HG03095 (cell line): ENCODE measurements around the gene DMRT3.

Experiments
- ATAC-seq: cut with Tn5 transposase; IDR thresholded peaks from one replicate; pipeline ENCODE4 v1.9.1; 2021; ENCODE audit warnings: moderate library complexity; ENCODE audit not compliant: unreplicated experiment

DMRT3 gene, protein sequence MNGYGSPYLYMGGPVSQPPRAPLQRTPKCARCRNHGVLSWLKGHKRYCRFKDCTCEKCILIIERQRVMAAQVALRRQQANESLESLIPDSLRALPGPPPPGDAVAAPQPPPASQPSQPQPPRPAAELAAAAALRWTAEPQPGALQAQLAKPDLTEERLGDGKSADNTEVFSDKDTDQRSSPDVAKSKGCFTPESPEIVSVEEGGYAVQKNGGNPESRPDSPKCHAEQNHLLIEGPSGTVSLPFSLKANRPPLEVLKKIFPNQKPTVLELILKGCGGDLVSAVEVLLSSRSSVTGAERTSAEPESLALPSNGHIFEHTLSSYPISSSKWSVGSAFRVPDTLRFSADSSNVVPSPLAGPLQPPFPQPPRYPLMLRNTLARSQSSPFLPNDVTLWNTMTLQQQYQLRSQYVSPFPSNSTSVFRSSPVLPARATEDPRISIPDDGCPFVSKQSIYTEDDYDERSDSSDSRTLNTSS

DNA sequence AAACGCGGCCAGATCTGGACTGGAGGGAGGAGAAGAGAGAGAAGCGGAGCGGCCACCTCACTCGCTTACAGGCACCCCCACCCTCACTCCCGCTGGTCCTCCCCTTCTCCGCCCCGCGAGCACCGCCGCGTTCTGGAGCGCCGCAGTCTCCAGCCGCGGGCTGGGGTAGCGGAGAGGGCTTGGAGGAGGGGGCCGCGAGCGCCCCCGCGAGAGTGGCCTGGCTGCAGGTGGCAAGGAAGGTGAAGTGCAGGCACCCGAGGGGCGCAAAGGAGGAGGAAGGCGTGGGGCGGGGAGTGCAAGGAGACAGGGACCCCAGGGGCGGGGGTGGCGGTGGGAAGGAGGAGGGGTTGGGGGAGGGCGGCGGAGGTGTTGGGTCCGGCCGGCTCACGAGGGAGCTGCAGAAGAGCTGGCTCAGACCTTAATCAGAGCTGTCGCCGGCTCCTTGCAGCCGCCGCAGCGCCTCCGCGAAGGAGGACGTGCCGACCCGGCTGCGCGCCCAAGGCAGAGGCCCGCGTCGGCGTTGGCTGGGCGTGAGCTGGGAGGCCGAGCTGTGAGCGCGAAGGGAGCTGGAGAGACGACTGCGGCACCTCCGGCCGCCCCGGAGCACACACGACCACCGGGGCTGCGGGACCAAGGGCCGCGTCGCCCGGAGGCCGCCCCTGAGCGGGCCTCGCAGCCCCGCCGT lies at the start of gene DMRT3:
DMRT3 (plus strand) TSS at position 398 of the 685 bp plus-strand sequence. CDS start 347 bp downstream, outside the sequence.
- no peak for ATAC-seq

DNA sequence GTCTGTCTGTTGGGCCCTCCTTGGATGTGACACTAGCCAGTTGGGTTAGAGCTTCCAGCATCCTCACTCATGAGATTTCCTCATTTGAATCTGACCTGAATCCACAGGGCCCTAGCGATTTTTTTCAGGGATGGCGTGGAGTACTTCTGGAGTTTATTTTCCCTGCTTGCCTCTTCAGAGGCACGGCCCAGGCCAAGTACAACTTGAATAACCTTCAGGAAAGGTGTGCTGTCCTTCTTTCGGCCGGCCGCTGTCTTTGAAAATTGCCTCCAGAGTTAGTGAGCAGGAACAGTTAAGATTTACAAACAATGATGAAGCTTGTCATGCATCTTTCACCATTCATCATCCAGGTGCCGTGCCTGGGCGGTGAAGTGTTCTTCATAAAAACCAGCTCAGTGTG lies 49.5 kb upstream of the DMRT3 start:
- no peak for ATAC-seq

DNA sequence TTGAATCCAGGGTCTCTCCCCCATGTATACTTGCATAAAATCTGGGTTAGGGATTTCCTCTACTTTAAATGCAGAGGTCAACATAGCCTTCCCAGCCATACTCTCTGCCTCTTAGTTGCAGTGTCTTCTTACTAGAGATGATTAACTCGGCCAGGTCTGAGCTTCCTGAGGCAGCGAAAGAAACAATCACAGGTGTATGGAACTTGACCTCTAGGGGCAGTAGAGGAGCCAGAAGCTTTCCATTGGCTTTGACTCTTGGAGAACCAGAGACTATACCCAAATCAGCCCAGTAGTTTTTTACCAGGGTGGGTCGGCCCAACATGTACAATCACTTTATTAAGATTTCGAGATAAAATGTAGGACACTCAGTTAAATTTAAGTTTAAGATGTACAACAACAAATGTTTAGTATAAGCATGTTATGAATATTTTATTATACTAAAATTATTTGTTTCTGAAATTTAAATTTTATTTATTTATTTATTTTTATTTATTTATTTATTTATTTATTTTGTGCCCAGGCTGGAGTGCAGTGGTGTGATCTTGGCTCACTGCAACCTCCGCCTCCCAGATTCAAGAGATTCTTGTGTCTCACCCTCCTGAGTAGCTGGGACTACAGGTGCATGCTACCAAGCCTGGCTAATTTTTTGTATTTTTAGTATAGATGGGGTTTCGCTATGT lies 48.0 kb upstream of the DMRT3 start:
- no peak for ATAC-seq

DNA sequence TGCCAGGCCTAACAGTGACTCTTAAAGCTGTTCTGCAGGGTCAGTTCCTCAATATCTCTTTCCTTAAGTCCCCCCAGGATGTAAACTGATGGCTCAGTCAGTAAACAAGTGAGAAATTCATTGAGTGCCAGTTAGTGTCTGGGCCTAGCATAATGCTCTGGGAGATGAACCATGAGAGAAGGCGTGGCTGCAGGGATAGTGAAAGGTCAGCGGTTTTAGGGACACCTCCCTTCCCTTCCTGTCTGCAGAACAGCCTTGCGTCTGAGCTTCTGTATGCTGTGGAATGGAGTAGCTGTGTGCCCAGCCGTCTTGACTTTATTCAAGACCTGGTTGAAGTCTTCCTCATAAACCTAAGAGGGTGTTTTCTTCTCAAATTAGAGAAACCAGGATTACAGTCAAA lies 46.7 kb upstream of the DMRT3 start:
- ATAC-seq = no peak

DNA sequence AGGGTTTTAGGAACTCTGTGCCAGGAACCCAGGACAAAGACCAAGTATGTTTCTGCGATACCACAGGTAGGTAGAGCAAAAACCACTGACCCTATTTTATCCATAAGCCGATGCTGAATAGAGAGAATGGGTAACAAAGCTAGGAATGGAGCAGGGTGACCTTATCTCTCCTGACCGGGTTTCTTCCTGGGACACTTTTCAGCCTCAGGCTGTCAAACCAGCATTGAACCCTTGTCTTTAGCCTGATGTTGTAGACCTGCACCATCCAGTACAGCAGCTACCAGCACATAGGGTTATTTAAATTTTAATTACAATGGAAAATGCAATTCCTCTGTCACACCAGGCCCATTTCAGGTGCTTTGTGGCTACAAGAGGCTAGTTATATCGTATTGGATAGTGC lies 43.1 kb upstream of the DMRT3 start:
- ATAC-seq = no peak

DNA sequence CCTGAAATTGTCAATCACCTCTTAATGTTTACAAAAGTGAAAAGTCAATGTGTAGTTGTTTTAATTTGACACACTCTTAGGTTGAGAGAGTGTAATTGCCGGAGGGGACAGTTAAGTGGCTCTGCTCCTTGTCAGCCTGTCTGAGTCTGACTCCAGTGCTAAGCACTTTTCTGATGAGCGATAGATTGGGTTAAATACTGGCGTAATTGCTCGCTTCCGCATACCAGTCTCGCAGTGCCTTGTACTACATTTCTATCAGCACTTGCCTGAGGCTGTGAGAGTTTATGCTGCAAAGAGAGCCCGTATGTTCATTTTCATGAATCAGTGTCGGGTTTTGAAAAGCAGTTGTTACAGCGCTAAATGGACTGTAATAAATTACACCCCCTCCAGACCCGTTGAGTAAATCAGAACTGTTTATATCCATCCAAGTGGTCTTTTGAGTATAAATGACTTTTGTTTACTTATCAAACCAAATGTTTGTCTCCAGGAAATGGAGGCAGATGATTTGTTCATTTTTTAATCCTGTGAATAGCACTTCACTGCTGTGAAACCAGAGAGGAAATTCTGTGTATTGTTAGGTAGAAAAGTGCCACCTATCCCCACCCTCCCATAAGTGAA lies 41.0 kb upstream of the DMRT3 start:
- no peak for ATAC-seq

DNA sequence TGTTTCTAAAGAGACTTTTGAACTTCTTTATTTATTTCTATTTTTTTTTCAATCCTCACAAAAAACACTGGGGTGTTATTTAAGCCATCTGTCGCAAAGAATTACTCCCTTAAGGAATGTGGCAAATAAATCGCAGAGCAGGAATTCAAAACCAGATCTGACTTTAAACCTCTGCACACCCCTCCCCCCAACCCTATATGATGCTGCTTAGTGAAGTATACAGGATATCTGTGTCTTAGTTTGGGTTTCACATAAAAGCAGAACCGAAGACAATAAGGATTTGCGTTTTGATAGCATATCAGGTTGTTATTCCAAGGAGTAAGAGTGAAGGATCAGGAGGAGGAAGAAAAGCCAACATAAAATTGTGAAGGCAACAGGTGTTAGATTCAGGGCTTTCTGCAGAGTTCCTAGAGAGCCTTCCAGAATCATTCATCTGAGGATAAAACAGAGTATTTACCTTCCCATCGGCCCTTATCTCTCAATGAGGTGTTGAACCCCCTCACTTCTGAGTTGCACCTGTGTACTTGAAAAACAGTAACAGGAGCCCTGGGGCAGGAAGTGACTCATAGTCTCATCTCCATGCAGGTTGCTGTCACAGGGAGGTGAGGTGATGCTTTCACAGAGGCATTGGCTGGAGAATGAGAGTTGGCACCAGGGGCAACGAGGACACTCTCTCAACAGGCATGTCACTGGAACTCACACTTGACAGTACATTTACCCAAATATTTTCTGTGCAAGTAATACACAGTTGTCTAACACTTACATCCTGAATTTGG lies 33.5 kb upstream of the DMRT3 start:
- ATAC-seq = no peak

DNA sequence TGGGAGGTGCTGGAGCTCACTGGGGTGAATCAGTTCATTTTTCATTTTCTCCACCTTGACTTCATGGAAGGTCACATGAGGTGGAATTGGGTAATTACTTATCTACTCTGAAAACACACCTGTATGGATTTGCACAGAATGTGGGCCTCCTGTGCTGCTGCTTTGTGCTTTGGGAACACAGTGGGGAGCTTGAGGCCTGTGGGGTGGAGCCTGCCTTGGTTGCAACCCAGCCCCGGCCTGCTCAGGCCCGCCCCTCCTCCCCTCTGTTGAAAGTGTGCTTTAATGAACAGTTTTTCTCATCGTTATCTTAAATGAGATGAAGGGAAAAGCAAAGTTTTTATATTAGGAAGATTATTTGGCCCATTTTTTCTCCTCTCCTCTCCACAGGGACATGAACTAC lies 28.5 kb upstream of the DMRT3 start:
- no peak for ATAC-seq

DNA sequence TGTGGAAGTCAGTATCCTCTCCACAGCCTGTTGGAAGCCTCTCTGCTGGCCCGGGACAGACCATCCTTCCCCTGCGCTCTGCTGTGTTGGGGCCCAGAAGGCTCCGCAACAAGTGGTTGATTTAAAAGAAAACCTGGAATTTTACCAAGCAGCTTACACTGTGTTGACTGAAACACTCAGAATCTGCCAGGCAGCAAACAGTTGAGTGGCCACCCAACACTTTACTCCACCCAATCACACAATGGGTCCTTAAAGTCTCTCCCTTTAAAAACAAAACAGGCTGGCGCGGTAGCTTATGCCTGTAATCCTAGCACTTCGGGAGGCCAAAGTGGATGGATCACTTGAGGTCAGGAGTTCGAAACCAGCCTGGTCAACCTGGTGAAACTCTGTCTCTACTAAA lies 28.0 kb upstream of the DMRT3 start:
- no peak for ATAC-seq

DNA sequence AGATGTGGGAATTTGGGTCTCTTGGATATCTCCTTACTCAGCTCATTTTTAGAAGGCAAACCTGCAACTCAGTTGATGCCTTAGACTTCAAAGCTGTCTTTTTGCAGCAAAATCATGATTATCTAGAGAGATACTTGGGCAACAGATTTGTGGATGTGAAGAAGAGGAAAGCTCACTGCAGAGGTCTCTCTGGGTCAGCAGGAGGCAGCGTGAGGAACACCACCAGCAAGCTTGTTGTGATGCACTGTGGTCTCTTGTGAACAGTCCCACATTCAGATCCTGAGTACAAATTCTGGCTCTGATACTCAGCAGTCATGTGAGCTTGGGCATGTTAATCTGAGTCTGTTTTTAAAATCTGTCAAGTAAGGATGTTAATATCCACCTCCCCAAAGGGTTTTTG lies 26.3 kb upstream of the DMRT3 start:
- ATAC-seq = no peak

DNA sequence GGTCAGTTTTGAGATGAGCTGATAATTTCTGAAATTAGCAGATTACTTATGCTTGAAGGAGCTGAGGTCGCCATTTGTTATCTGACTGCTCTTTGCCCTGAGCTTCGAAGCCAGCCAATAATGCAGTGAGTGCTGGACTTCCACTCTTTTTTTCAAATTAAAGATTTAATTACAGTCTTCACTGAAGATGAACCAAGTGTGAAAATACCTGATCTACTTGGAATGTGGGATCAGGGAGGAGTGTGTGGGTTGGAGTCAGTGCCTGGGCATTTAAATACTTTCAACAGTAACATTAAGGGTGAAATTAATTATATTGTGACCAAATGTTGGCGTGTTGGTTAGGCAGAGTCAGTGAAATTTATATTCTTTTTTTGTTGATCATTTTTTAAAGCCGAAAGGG lies 23.9 kb upstream of the DMRT3 start:
- no peak for ATAC-seq

DNA sequence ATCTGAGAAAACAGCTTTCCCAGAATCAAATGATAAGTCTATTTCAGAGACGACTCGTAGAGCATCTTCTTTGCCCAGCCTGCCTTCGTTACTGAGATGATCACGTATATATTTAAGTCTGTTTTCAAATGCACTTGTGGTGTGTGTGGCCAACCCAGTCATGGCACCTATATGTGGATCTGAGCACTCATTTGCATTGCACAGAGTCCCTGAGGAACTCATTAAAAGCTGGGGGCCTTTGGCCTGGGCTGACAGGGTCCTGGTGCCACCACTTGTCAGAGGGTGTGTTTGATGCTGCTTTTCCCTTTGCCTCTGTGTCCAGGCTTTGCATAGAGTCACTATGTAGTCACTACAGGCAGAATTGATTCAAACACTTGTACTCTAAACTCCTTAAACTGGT lies 17.4 kb upstream of the DMRT3 start:
- ATAC-seq = no peak

DNA sequence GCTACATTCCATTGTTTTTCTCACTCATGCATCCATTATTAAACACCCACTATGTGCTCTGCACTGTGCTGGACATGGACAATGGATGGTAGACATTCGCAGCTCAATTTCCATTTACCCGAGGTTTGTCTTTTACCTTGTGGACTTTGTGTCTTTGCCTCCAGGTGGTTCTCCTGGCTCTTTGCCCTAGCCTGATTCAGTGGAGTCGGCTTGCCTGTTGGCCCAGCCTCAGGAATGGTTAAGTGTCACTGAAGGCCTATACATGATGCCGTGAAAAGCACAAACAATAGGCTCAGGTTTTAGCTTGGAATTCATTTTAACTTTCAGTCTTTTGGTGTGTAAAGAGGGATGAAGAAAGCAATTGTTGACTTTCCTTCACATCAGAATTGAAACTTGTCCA lies 16.5 kb upstream of the DMRT3 start:
- ATAC-seq = no peak

DNA sequence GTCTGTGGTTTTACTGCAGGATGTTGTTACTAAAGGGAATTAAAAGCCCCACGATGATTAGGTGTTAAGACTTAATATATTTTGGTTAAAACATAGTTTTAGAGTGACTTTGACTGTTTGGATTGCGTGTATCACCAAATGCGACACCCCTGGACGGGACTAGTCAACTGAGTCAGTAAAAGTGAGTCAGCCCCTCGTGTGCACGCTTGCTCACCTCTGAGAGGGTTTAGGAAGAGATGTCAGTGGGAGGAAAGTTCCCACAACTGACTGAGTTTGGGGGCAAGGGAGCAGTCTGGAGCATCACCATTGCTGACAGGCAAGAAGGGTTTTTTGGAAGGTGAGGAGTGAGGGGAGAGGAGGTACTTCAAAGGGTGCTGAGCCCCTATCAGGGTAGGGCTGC lies 14.4 kb upstream of the DMRT3 start:
- no peak for ATAC-seq

DNA sequence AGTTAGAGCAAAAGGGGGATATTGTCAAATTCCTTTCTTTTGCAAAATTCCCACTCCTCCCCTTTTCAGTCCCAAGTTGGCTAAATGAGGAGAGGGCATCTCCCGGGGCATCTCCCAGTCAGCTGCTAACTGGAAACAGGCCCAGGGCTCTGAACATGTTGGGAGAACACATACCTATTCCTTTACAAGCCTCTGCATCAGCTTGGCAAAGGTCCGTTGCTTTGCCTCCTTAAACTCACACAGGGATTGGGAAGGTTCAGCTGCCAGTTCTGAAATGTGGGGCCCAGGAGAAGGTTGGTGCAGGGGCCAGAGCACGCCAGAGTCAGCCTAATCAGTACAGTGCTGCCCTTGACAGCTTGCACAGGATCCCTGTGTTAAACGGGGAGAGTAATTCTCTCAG lies 11.0 kb upstream of the DMRT3 start:
- ATAC-seq = no peak

DNA sequence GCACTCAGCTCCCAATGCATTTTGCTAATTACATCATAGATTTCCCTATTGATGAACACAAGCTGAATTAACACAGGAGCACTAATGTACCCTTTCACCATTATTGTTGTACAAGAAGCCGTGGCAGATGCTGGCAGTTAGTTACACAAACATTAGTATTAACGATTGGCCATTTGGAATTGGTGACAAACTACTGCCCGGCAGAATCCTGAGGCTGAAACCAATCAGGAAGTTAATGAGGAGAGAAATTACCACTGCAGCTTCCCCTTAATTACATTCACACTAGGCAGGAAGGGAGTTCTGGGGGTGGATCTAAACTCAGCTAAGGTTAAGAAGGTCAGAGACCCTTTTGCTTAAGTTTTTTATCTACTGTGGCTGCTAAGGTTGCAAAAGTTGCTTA lies 9.6 kb upstream of the DMRT3 start:
- no peak for ATAC-seq

DNA sequence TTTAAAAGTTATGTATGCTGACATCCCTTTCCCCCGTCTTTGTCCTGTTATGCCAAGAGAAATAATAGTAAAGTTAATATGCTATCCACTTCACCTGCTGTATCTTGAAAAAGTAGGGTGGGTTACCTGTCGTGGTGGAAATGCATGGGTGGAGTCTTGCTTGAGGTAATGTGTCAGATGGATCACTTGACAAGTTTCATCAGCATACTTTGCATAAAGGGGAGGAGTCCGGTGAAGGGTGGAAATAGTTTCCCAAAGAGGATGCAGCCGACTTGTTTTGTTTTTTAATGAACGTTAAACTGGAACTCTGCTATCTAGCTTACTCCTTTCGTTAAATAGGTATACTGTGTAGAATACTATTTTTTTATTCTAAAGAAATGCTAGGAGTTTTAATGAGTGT lies 9.0 kb upstream of the DMRT3 start:
- ATAC-seq = no peak

DNA sequence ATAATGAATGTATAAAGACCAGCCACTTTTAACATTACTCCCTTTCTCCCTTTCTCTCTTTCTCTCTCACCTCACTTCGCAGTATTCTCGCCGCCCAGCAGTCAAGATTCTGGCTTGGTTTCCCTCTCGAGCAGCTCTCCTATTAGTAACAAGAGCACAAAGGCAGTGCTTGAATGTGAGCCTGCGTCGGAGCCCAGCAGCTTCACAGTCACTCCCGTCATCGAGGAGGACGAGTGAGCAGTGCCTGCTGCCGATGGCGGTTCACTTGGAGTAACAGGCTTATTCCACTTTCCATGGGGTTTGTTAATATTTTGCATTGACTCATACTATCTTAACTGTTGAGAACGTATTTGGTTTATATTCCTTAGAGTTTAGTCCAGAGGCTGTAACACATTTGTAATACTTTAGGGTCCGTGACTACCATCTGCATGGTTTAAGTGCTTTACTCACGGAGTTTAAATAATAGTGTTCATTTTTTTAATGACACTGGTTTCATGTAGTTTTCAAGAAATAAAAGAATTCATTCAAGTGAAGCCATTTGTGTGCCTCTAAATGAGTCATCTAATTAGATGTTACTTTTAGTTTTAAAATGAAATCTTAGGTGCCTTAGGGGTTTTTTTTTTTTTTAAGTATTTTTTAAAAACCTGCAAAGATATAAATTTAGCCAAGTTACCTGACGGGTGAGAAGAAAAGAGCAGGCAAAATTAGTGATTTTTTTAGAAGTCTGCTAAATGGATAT lies 8.4 kb upstream of the DMRT3 start:
- ATAC-seq = no peak

DNA sequence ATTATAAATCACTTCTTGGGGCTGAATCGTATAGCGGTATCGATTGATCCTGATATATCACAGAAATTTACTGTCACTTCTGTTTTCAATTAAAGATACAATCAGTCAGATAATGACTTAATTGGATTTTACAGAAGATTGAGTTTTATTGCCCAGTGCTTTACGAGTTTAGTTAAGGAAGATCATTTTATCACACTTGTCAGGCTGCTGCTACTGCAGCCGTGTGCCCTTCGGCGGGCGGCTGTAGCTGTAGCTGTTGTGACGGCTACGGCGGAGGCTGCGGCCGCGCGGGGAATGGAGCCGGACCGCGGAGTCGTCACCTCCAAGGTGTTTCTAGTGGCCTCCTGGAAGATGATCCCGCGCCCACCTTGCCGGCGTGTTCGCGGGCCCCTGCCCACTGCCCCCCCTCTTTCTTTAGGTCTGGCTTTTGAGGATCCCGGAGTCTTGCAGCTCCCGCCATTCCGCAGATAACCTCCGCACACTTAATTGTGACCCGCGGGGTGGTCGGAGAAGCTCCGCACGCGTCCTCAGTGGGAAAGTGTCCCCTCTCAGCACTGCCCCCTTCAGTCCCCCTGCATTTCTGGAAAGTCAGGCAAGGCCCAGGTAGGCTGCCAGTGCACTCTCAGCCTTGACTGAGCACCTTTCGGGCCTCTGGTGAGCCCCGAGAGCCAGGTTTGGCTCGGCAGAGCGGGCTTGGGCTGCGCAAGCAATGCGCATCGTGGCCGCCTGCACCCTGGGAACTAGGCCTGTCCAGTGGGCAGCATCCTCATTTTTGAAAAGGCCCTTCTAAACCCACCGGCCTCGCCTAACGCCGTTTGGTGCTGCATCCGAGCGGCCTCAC lies 6.9 kb upstream of the DMRT3 start:
- no peak for ATAC-seq
